GM12892 (cell line): ENCODE data around the gene RIPPLY1. TPM values are rescaled to one million over a fixed set of nuclear protein-coding genes. Genes with fewer than 3 reads are reported as not detected.

Source experiments
- DNase-seq: peaks from one replicate; pipeline ENCODE4 v3.0.0; 2011; ENCODE audit not compliant: insufficient read length
- FAIRE-seq: peaks from 2 replicates; lab custom pipeline; 2011; peaks lifted over from hg19 to GRCh38; lab: Jason Lieb, UNC
- POLR2A ChIP-seq: IDR thresholded peaks from 2 replicates; pipeline ENCODE4 v1.6.1; 2011; ENCODE audit warnings: low read depth, low read length, control low read depth
- POLR2AphosphoS5 ChIP-seq: IDR thresholded peaks from 2 replicates; pipeline ENCODE4 v1.6.1; 2011; ENCODE audit warnings: low read depth, low read length, control low read depth
- TAF1 ChIP-seq: IDR thresholded peaks from 2 replicates; pipeline ENCODE4 v1.6.1; 2011; ENCODE audit warnings: low read depth, mild to moderate bottlenecking, control low read depth, low read length, borderline replicate concordance
- polyA plus RNA-seq: library from polyadenylated mRNA; unstranded; fragments of >200 nt; gene quantifications from one replicate; pipeline ENCODE4 v1.2.1, GENCODE V29; 2012; ENCODE audit warnings: missing spikeins, inconsistent platforms; ENCODE audit not compliant: missing spikeins

Gene RIPPLY1, protein sequence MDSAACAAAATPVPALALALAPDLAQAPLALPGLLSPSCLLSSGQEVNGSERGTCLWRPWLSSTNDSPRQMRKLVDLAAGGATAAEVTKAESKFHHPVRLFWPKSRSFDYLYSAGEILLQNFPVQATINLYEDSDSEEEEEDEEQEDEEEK
- polyA plus RNA-seq = not detected

DNA sequence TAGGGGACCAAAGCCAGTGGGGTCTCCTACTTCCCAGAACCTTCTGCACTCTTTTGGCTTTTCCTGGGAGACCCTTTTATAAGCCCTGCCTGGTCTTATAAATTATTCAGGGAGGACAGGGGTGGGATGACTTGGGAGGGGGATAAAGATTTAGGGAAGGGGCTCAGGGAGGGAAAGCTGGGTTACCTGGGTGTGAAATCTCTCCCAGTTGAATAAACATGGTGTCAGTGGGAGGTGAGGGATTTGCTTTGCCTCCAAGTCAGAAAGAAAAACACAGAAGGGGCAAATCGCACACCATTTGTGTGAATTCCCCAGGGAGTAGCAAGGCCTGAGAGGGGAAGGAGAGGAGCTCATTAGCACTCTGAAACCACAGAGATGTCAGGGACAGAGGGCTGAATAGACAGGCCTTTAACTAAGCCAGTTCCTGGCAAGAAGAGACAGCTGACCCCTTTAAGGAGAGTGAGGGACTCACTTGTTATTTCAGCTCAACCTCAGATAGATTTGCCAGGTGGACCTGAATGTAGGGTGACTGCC is at the start of gene RIPPLY1:
Gene RIPPLY1 (minus strand): TSS at position 51 of the 534 bp plus-strand sequence. CDS start 54 bp downstream, outside the sequence.
- TF ChIP-seq TAF1 (no peak), POLR2AphosphoS5 (no peak), POLR2A (no peak)
- DNase-seq (no peak), FAIRE-seq (no peak)

DNA sequence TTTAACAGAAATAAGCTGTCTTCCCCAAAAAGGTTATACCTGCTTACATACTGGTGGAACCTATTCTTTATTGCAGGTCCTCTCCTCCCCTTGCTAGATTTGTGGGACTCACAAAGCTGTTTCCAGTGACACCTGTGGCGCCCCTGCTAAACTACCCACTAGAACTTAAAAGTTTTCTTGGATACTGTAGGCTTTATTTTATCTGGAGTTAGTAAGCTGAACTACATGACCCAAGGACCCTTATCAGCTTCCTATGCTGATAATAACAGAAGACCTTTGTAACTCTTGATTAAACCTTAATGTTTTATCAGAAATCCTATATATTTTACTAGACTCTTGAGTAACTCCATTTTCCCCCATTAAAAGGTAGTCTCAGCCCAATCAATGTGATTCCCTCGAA is 49.4 kb upstream of the RIPPLY1 start:
- no peak for TF ChIP-seq POLR2A
- no peak for TF ChIP-seq POLR2AphosphoS5
- TF ChIP-seq TAF1 = no peak
- no peak for FAIRE-seq
- DNase-seq = no peak

DNA sequence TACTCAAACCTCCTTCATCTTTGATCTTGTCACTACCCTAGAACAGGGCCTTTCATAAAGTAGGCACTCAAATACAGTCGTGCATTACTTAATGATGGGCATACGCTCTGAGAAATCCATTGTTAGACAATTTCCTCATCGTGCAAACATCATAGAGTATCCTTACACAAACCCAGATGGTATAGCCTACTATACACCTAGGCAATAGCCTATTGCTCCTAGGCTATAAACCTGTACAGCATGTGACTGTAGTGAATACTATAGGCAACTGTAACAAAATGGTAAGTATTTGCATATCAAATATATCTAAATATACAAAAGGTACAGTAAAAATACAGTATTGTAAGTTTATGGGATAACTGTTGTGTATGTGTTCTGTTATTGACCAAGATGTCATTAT is 48.9 kb upstream of the RIPPLY1 start:
- no peak for DNase-seq
- FAIRE-seq = no peak
- no peak for TF ChIP-seq TAF1
- TF ChIP-seq POLR2AphosphoS5 = no peak
- TF ChIP-seq POLR2A = no peak

DNA sequence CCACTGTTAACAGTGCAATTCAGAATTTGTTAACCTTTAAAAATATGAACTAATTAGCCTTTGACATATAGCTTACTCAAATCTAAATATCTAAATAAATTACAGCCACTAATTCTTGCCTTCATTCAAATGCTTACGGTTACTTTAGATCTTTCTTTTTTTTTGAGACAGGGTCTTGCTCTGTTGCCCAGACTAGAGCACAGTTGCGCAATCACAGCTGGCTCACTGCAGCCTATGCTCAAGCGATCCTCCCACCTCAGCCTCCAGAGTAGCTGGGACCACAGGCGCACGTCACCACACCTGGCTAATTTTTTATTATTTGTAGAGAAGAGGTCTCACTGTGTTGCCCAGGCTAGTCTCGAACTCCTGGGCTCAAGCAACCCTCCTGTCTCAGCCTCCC is 48.1 kb upstream of the RIPPLY1 start:
- TF ChIP-seq POLR2A = no peak
- no peak for TF ChIP-seq TAF1
- TF ChIP-seq POLR2AphosphoS5 = no peak
- DNase-seq (no peak), FAIRE-seq (no peak)

DNA sequence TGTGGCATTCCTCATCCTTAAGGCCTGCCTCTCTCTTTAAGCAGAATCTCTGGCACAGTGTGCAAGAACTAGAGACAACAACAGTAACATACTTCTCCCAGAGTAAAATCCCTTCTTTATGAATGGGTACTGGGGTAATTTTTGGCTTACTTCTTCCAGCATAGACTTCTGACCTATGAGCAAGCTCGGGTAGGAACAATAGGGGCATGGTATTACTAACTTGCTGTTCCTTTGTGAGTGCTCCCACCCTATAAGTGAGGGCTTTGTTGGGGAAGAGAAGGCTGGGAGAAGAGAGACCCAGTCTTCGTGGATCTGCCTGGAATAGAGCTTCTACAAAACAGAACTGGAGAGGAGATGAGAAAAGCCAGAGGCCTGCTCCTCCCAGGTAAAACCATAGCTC is 47.2 kb upstream of the RIPPLY1 start:
- FAIRE-seq (no peak), DNase-seq (no peak)
- no peak for TF ChIP-seq TAF1
- no peak for TF ChIP-seq POLR2A
- TF ChIP-seq POLR2AphosphoS5 = no peak

DNA sequence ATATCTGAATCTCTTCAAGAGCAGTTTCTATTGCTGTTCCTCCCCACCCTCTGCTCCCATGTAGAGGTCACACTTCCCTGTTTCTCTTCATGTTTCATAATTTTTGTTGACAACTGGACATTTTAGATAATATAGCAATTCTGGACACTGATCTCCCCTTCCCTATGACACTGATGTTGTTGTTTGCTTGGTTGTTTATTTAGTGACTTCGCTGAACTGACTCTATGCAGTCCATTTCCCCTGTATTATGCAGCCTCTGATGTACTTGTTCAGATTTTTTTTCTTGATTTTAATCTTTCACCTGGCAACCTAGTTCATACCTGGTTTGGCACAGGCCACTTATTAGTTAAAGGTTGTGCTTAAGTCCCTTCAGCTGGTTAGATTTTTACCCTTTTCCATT is 46.2 kb upstream of the RIPPLY1 start:
- no peak for FAIRE-seq
- TF ChIP-seq POLR2A = no peak
- no peak for DNase-seq

DNA sequence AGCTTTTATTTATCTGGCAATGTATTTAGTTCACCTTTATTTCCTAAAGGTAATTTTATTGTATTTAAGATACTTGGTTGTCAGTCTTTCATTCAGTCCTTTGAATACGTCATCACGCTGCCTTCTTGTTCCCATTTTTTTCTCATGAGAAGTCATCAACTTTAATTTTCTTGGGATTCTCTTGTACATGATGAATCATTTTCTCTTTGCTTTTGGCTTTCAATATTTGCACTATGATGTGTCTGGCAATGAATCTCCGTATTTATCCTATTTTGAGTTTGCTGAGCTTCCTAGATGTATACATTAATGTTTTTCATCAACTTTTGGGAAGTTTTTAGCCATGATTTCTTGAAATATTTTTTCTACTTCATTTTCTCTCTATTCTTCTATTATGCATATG is 45.5 kb upstream of the RIPPLY1 start:
- DNase-seq = no peak
- FAIRE-seq = no peak
- no peak for TF ChIP-seq TAF1
- TF ChIP-seq POLR2AphosphoS5 = no peak
- no peak for TF ChIP-seq POLR2A

DNA sequence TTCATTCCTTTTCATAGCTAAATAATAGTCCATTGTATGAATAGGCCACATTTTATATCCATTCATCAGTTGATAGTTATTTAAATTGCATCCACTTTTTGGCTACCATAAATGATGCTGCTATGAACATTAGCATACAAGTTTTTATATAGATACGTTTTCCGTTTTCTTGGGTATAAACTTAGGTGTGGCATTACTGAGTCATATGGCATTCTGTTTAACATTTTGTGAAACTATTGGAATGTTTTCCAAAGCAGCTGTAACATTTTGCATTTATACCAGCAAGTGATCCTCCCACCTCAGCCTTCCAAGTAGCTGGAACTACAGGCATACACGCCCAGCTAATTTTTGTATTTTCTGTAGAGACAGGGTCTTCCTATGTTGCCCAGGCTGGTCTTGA is 43.3 kb upstream of the RIPPLY1 start:
- DNase-seq (no peak), FAIRE-seq (no peak)
- TF ChIP-seq TAF1 = no peak
- no peak for TF ChIP-seq POLR2AphosphoS5

DNA sequence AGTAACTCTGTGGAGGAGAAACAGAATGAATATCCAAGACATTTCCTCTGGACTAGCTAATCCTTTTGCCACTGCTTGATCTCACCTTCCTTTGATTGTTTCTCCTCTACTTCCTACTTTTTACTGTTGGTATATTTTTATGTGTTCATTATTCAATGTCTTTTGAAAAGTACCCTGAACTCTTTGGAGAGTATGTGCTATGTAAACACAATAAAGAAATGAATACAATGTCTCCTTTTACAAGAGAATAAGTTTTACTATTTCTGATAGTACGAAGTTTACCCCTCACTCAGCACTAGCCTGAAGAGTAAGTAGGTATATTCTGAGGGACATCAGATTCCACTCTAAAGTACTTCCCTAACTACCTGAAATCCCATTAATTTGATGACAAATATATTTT is 36.9 kb upstream of the RIPPLY1 start:
- no peak for DNase-seq
- no peak for FAIRE-seq
- TF ChIP-seq POLR2AphosphoS5 (no peak), POLR2A (no peak), TAF1 (no peak)

DNA sequence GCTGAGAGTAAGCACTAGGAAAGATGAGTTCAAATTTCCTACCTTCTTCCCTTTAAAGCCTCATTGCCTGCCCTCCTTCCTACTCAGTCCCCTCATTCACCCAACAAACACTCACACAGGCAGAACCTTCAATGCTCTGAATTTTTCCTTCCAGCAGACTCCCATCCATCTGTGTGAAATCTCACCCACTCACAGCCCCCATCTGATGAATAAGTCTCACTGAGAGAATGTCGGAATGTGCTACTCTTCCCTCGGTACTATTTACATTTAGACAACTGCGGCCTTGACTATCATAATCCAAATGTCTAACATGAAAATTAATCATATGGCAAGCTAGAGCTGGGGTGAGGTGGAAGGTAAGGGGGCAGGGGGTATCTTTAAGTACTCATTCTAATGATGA is 36.4 kb upstream of the RIPPLY1 start:
- DNase-seq = no peak
- FAIRE-seq = no peak
- TF ChIP-seq POLR2A (no peak), POLR2AphosphoS5 (no peak), TAF1 (no peak)

DNA sequence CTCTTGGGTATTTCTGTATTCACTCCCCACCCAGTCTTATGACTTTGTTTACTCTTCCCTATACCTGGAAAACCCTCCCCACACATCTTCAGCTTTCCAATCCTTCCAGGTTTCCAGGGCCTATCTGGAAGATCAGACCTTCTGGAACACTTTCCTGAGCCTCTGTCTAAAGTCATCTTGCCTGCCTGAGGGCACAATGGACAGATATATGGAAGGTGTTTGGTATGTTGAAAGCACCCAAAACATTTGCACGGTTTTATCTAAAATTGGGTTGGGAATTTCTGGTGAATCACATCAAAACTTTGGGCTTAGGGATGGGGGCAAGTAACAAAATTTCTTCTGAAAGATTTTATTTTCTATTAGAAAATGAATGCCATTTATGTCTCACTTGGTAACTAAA is 33.1 kb upstream of the RIPPLY1 start:
- TF ChIP-seq POLR2AphosphoS5 (no peak), TAF1 (no peak), POLR2A (no peak)
- DNase-seq = no peak
- FAIRE-seq = no peak

DNA sequence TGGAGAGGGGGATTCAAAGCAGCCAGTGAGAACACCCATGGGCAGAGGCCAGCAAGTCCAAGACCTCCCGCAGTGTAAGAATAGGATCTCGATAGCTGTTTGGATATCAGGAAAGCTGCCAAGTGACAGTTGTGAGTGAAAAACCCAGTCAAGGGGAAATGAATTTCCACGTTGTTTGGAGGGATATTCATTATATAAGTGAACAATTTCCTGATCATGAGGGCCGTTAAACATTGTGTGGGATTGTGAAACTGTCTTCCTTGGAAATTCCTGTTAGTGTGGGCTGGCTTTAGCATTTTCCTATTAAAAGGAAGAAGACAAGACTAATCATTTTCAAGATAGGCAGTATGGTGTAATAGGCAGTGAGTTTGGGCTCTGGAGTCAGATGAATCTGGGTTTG is 32.0 kb upstream of the RIPPLY1 start:
- FAIRE-seq (no peak), DNase-seq (no peak)
- TF ChIP-seq POLR2AphosphoS5 = no peak
- TF ChIP-seq TAF1 = no peak
- TF ChIP-seq POLR2A = no peak

DNA sequence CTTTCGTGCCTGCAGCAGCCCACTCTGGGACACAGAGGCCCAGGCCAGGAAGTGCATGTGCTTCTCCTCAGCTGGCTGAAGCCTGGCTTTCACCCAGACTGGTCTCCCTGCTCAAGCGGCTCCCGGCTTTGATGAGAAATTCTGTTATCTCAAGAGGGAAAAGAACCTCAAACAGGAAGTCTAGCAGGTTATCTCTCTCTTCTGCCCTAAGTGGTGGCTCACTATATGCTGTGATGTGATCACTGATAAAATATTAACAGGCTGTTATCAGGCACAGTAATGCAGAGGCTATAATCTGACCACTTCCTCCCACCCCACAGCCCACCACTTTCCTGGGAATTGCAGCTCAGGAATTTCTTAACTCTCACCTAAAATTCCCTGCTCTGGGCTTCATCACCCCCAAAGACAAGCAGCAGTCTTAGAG is 30.4 kb upstream of the RIPPLY1 start:
- no peak for TF ChIP-seq POLR2A
- TF ChIP-seq TAF1 = no peak
- TF ChIP-seq POLR2AphosphoS5 = no peak
- DNase-seq (no peak), FAIRE-seq (no peak)
